Ishikawa (cell line): ENCODE data around the gene TMEM217.

Experiments
- NFIC ChIP-seq: IDR thresholded peaks from 2 replicates; pipeline ENCODE4 v1.6.1; 2012
- RAD21 ChIP-seq: IDR thresholded peaks from 2 replicates; pipeline ENCODE4 v1.6.1; 2012; ENCODE audit warnings: low read depth
- ZBTB7A ChIP-seq: IDR thresholded peaks from 2 replicates; pipeline ENCODE4 v1.6.1; 2012; ENCODE audit warnings: low read depth

DNA sequence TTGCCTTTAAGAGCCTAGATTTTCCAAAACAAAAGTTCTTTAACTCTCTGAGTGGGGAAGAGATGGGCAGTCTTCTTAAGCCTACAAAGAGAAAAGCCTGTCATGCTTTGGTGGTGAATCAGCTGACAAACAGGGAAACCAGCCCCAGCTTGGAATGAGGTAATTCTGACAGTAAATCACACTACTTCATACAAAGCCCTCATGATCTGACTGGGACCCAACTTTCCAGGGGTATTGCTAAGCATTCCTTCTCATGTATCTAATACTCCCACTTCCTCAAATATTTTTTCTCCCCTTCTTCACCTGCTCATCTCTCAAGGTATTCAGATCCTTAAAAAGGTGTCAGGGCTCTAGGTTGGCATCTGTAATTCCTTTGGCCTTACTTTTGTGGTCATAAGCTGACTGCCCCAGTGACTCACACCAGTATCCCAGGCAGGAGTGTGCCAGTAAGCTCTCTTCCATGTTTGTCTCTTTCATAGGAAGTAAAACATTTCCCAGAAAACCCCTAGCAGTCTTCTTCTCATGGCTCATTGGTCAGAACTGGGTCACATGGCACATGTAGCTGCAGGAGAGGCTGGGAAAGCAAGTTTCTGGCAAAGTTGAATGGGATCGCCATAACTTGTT, 15.4 kb downstream of the TMEM217 start:
- TF ChIP-seq RAD21 (no peak), ZBTB7A (no peak), NFIC (0 out of 2 replicates have a peak, but pooled peaks have one; percentile 37)
